ENCODE data around the gene SEC61B.

The SEC61B gene

GRCh38 chr9:99274495-99274894 is 52.4 kb downstream of the SEC61B start:
- no peak for DNase-seq

Measured in suppressor macrophage (primary cell).